HEK293 (cell line): Measurements from ENCODE around the gene NME1.

ENCODE experiments used
- FEZF1 ChIP-seq: fragments of 450-650 bp; formaldehyde crosslinking; IDR thresholded peaks from 2 replicates; pipeline ENCODE4 v1.5.1; 2016; ENCODE audit warnings: missing biosample characterization, missing genetic modification characterization
- GLIS1 ChIP-seq: fragments of 450-650 bp; formaldehyde crosslinking; IDR thresholded peaks from 2 replicates; pipeline ENCODE4 v1.5.1; 2016; ENCODE audit warnings: missing biosample characterization, missing genetic modification characterization
- KLF16 ChIP-seq: fragments of 450-650 bp; formaldehyde crosslinking; IDR thresholded peaks from 2 replicates; pipeline ENCODE4 v1.5.1; 2017; ENCODE audit warnings: missing biosample characterization, missing genetic modification characterization
- KLF7 ChIP-seq: fragments of 450-650 bp; formaldehyde crosslinking; IDR thresholded peaks from 2 replicates; pipeline ENCODE4 v1.5.1; 2016; ENCODE audit warnings: missing biosample characterization, missing genetic modification characterization, borderline replicate concordance
- MYNN ChIP-seq: fragments of 450-650 bp; formaldehyde crosslinking; IDR thresholded peaks from 2 replicates; pipeline ENCODE4 v1.5.1; 2016; ENCODE audit warnings: missing biosample characterization, missing genetic modification characterization, borderline replicate concordance
- MZF1 ChIP-seq: fragments of 450-650 bp; formaldehyde crosslinking; IDR thresholded peaks from 2 replicates; pipeline ENCODE4 v1.5.1; 2017; ENCODE audit warnings: missing biosample characterization, missing genetic modification characterization, borderline replicate concordance
- RBAK ChIP-seq: fragments of 450-650 bp; formaldehyde crosslinking; IDR thresholded peaks from 2 replicates; pipeline ENCODE4 v1.5.1; 2016; ENCODE audit warnings: missing biosample characterization, missing genetic modification characterization
- SALL2 ChIP-seq: fragments of 450-650 bp; formaldehyde crosslinking; IDR thresholded peaks from 2 replicates; pipeline ENCODE4 v1.5.0; 2017; ENCODE audit warnings: missing biosample characterization, mild to moderate bottlenecking, missing genetic modification characterization, borderline replicate concordance
- ZBTB1 ChIP-seq: fragments of 450-650 bp; formaldehyde crosslinking; IDR thresholded peaks from 2 replicates; pipeline ENCODE4 v1.5.1; 2016; ENCODE audit warnings: missing biosample characterization, missing genetic modification characterization
- ZBTB7A ChIP-seq: fragments of 450-650 bp; formaldehyde crosslinking; IDR thresholded peaks from 2 replicates; pipeline ENCODE4 v1.5.1; 2016; ENCODE audit warnings: low read depth, missing biosample characterization, missing genetic modification characterization
- ZFP3 ChIP-seq: fragments of 450-650 bp; formaldehyde crosslinking; IDR thresholded peaks from 2 replicates; pipeline ENCODE4 v1.5.1; 2016; ENCODE audit warnings: low read depth, missing biosample characterization, missing genetic modification characterization
- ZFP37 ChIP-seq: fragments of 450-650 bp; formaldehyde crosslinking; IDR thresholded peaks from 2 replicates; pipeline ENCODE4 v1.5.1; 2016; ENCODE audit warnings: missing biosample characterization, missing genetic modification characterization
- ZIC2 ChIP-seq: fragments of 450-650 bp; formaldehyde crosslinking; IDR thresholded peaks from 2 replicates; pipeline ENCODE4 v1.5.1; 2016; ENCODE audit warnings: missing biosample characterization, missing genetic modification characterization
- ZNF10 ChIP-seq: fragments of 450-650 bp; formaldehyde crosslinking; IDR thresholded peaks from 2 replicates; pipeline ENCODE4 v1.5.1; 2017; ENCODE audit warnings: missing biosample characterization, missing genetic modification characterization
- ZNF221 ChIP-seq: fragments of 450-650 bp; formaldehyde crosslinking; IDR thresholded peaks from 2 replicates; pipeline ENCODE4 v1.5.1; 2017; ENCODE audit warnings: missing biosample characterization, missing genetic modification characterization, borderline replicate concordance
- ZNF239 ChIP-seq: fragments of 450-650 bp; formaldehyde crosslinking; IDR thresholded peaks from 2 replicates; pipeline ENCODE4 v1.5.1; 2016; ENCODE audit warnings: missing biosample characterization, missing genetic modification characterization
- ZNF324 ChIP-seq: fragments of 450-650 bp; formaldehyde crosslinking; IDR thresholded peaks from 2 replicates; pipeline ENCODE4 v1.5.1; 2016; ENCODE audit warnings: missing biosample characterization, missing genetic modification characterization
- ZNF335 ChIP-seq: fragments of 450-650 bp; formaldehyde crosslinking; conservative IDR thresholded peaks from 2 replicates; pipeline ENCODE4 v1.5.1; 2016; ENCODE audit warnings: missing biosample characterization, missing genetic modification characterization
- ZNF341 ChIP-seq: fragments of 450-650 bp; formaldehyde crosslinking; IDR thresholded peaks from 2 replicates; pipeline ENCODE4; 2016; ENCODE audit warnings: low read depth, missing biosample characterization, missing genetic modification characterization
- ZNF366 ChIP-seq: fragments of 450-650 bp; formaldehyde crosslinking; conservative IDR thresholded peaks from 2 replicates; pipeline ENCODE4 v1.5.1; 2016; ENCODE audit warnings: missing biosample characterization, missing genetic modification characterization
- ZNF391 ChIP-seq: fragments of 450-650 bp; formaldehyde crosslinking; IDR thresholded peaks from 2 replicates; pipeline ENCODE4 v1.5.1; 2016; ENCODE audit warnings: low read depth, missing biosample characterization, missing genetic modification characterization, borderline replicate concordance
- ZNF394 ChIP-seq: fragments of 450-650 bp; formaldehyde crosslinking; IDR thresholded peaks from 2 replicates; pipeline ENCODE4 v1.5.1; 2016; ENCODE audit warnings: missing biosample characterization, missing genetic modification characterization, mild to moderate bottlenecking, moderate library complexity, borderline replicate concordance
- ZNF423 ChIP-seq: fragments of 450-650 bp; formaldehyde crosslinking; IDR thresholded peaks from 2 replicates; pipeline ENCODE4 v1.5.1; 2016; ENCODE audit warnings: missing biosample characterization, missing genetic modification characterization
- ZNF473 ChIP-seq: fragments of 450-650 bp; formaldehyde crosslinking; IDR thresholded peaks from 2 replicates; pipeline ENCODE4 v1.5.1; 2017; ENCODE audit warnings: missing biosample characterization, missing genetic modification characterization
- ZNF529 ChIP-seq: fragments of 450-650 bp; formaldehyde crosslinking; IDR thresholded peaks from 2 replicates; pipeline ENCODE4 v1.5.1; 2017; ENCODE audit warnings: missing genetic modification characterization, missing biosample characterization; ENCODE audit not compliant: insufficient replicate concordance
- ZNF548 ChIP-seq: fragments of 450-650 bp; formaldehyde crosslinking; IDR thresholded peaks from 2 replicates; pipeline ENCODE4 v1.5.1; 2016; ENCODE audit warnings: missing biosample characterization, missing genetic modification characterization
- ZNF558 ChIP-seq: fragments of 450-650 bp; formaldehyde crosslinking; IDR thresholded peaks from 2 replicates; pipeline ENCODE4 v1.5.1; 2016; ENCODE audit warnings: missing biosample characterization, missing genetic modification characterization
- ZNF561 ChIP-seq: fragments of 450-650 bp; IDR thresholded peaks from 2 replicates; pipeline ENCODE4 v1.5.1; 2018; ENCODE audit warnings: missing biosample characterization, missing genetic modification characterization, borderline replicate concordance
- ZNF571 ChIP-seq: fragments of 450-650 bp; formaldehyde crosslinking; IDR thresholded peaks from 2 replicates; pipeline ENCODE4 v1.5.0; 2017; ENCODE audit warnings: missing biosample characterization, missing genetic modification characterization
- ZNF626 ChIP-seq: fragments of 450-650 bp; sonication (Bioruptor Pico); formaldehyde crosslinking; IDR thresholded peaks from 2 replicates; pipeline ENCODE4 v1.5.1; 2018; ENCODE audit warnings: missing biosample characterization, missing genetic modification characterization, inconsistent platforms
- ZNF629 ChIP-seq: fragments of 450-650 bp; formaldehyde crosslinking; IDR thresholded peaks from 2 replicates; pipeline ENCODE4 v1.5.1; 2017; ENCODE audit warnings: missing biosample characterization, missing genetic modification characterization
- ZNF639 ChIP-seq: fragments of 450-650 bp; formaldehyde crosslinking; IDR thresholded peaks from 2 replicates; pipeline ENCODE4 v1.5.1; 2016; ENCODE audit warnings: missing biosample characterization, missing genetic modification characterization
- ZNF76 ChIP-seq: fragments of 450-650 bp; formaldehyde crosslinking; IDR thresholded peaks from 2 replicates; pipeline ENCODE4; 2016; ENCODE audit warnings: low read depth, missing biosample characterization, missing genetic modification characterization, borderline replicate concordance
- ZNF768 ChIP-seq: fragments of 450-650 bp; formaldehyde crosslinking; IDR thresholded peaks from 2 replicates; pipeline ENCODE4 v1.5.1; 2018; ENCODE audit warnings: missing biosample characterization, mild to moderate bottlenecking, missing genetic modification characterization
- ZNF791 ChIP-seq: fragments of 450-650 bp; formaldehyde crosslinking; IDR thresholded peaks from 2 replicates; pipeline ENCODE4 v1.5.1; 2016; ENCODE audit warnings: missing biosample characterization, missing genetic modification characterization
- ZXDB ChIP-seq: fragments of 450-650 bp; formaldehyde crosslinking; IDR thresholded peaks from 2 replicates; pipeline ENCODE4 v1.5.1; 2016; ENCODE audit warnings: missing biosample characterization, missing genetic modification characterization
- TF ChIP-seq, protein P1 (sequence below): fragments of 450-650 bp; formaldehyde crosslinking; IDR thresholded peaks from 2 replicates; pipeline ENCODE4 v1.5.1; 2016; ENCODE audit warnings: missing biosample characterization, missing genetic modification characterization
- TF ChIP-seq, protein P2 (sequence below): fragments of 450-650 bp; formaldehyde crosslinking; IDR thresholded peaks from 2 replicates; pipeline ENCODE4 v1.5.1; 2017; ENCODE audit warnings: missing biosample characterization, missing genetic modification characterization

The NME1 gene

GRCh38 chr17:51121620-51122472 is 31.5 kb upstream of the NME1 start (continued):
- TF ChIP-seq ZNF423 (tag by site-specific recombination) (no peak; the same call in 1 of the 2 replicates), RBAK (tag by site-specific recombination) (no peak), ZNF324 (tag by site-specific recombination) (peak; percentile 88), ZNF626 (tag by site-specific recombination) (no peak), ZNF571 (tag by site-specific recombination) (no peak), ZNF239 (tag by site-specific recombination) (no peak), ZNF391 (tag by site-specific recombination) (peak; percentile 77; the same call in 1 of the 2 replicates), ZIC2 (tag by site-specific recombination) (peak; percentile 51), ZNF473 (no peak), ZNF548 (tag by site-specific recombination) (no peak), KLF16 (peak; percentile 88), ZNF639 (peak; percentile 74), ZNF629 (tag by site-specific recombination) (peak; percentile 94), ZBTB7A (tag by site-specific recombination) (no peak; the same call in 1 of the 2 replicates), ZNF791 (tag by site-specific recombination) (no peak), SALL2 (tag by site-specific recombination) (no peak), ZNF768 (tag by site-specific recombination) (no peak), FEZF1 (tag by site-specific recombination) (no peak; the same call in 1 of the 2 replicates), ZNF335 (peak; percentile 41; the same call in 1 of the 2 replicates), ZFP37 (no peak), ZNF76 (tag by site-specific recombination) (peak; percentile 61; the same call in 1 of the 2 replicates), ZNF10 (no peak), ZBTB1 (tag by site-specific recombination) (peak; percentile 60; the same call in 1 of the 2 replicates), ZNF221 (tag by site-specific recombination) (no peak), ZNF561 (peak; percentile 28; the same call in 1 of the 2 replicates), ZNF529 (tag by site-specific recombination) (no peak), ZNF341 (tag by site-specific recombination) (no peak), GLIS1 (tag by site-specific recombination) (peak; percentile 97), MYNN (no peak), ZFP3 (no peak), MZF1 (tag by site-specific recombination) (peak; percentile 70), ZNF394 (tag by site-specific recombination) (no peak; the same call in 1 of the 2 replicates), ZNF366 (tag by site-specific recombination) (peak; percentile 99), ZNF558 (no peak), KLF7 (tag by site-specific recombination) (peak; percentile 98), ZXDB (tag by site-specific recombination) (peak; percentile 60)
- TF ChIP-seq, protein P1, sequence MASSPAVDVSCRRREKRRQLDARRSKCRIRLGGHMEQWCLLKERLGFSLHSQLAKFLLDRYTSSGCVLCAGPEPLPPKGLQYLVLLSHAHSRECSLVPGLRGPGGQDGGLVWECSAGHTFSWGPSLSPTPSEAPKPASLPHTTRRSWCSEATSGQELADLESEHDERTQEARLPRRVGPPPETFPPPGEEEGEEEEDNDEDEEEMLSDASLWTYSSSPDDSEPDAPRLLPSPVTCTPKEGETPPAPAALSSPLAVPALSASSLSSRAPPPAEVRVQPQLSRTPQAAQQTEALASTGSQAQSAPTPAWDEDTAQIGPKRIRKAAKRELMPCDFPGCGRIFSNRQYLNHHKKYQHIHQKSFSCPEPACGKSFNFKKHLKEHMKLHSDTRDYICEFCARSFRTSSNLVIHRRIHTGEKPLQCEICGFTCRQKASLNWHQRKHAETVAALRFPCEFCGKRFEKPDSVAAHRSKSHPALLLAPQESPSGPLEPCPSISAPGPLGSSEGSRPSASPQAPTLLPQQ (tag by site-specific recombination) = peak; percentile 62
- TF ChIP-seq, protein P2, sequence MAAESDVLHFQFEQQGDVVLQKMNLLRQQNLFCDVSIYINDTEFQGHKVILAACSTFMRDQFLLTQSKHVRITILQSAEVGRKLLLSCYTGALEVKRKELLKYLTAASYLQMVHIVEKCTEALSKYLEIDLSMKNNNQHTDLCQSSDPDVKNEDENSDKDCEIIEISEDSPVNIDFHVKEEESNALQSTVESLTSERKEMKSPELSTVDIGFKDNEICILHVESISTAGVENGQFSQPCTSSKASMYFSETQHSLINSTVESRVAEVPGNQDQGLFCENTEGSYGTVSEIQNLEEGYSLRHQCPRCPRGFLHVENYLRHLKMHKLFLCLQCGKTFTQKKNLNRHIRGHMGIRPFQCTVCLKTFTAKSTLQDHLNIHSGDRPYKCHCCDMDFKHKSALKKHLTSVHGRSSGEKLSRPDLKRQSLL (tag by site-specific recombination) = no peak; the same call in 1 of the 2 replicates
